ENCODE measurements around the gene EML6. TPM values are rescaled to one million over a fixed set of nuclear protein-coding genes. Genes with fewer than 3 reads are reported as not detected.

Gene EML6
- total and polyA plus RNA-seq, 2 of the 13 experiments (the other 11 are each of a cell fraction or from before 2014, with no cell fraction given), result 17.2 to 32.4 TPM

DNA sequence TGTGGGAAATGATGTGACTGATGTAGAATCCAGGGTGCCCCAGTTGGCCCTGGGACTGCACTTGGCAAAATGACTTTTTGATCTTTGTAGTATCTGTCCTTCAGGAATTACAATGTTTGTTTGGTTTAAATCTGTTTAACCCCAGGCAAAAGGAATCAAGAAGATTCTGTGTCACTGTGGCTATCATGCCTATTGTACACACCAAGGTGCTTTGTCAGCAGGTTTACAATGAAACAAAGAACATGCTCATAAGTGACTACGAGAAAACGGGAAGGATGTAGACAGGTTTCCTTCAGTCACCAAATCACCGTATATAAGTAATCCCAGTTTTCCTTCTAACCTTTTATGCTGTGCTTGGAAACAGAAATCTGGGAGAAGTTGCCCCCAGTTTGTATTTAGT, 217.3 kb downstream of the EML6 start:
- BruUV-seq (replicated peaks), result no TSS peak
- no peaks in the 10 kb centered on the region for H4K20me1 ChIP-seq (ENCODE audit: insufficient read depth, low read length)
- intact Hi-C loops (cut with micrococcal nuclease; ENCODE audit: unreplicated experiment) (no loop called here), in situ Hi-C loops (cut with HindIII; ENCODE audit: extremely low pct_ligation_motif_present, low pct_unique_long_range_greater_than_20kb) (no loop called here)
- TF ChIP-seq MAFK (conservative IDR thresholded peaks at IDR 0.05 in 1 of 2, IDR thresholded peaks at IDR 0.05 in 1 of 2; ENCODE audit: low read length in 2 of 2) (peak; percentile 82 to 85), HOXA3 (CRISPR knock-in tag; IDR thresholded peaks at IDR 0.05) (no peak), MAFF (IDR thresholded peaks at IDR 0.05; ENCODE audit: low read depth, low read length) (peak; percentile 65)
- peaks cover 12% of the 10 kb centered on the region for H3K9me3 ChIP-seq (ENCODE audit: low read length)
- DNase-seq (ENCODE audit: low spot score) (no peak), FAIRE-seq (no peak), ATAC-seq (no peak)
- ChIA-PET CTCF (ENCODE audit: low intra/inter-chr PET ratio, low total read pairs) (no interaction called here), POLR2A (no interaction called here)
- no peak overlapping the region for H2AFZ ChIP-seq (ENCODE audit: low read length)
- no peak overlapping the region for H3K27ac ChIP-seq (ENCODE audit: extremely low read length, insufficient read depth, low read length)
- peaks cover 23% of the 10 kb centered on the region for H3K4me1 ChIP-seq (ENCODE audit: insufficient read depth, low read length)
- no peak overlapping the region for H3K9ac ChIP-seq (ENCODE audit: insufficient read depth, low read depth, low read length)
- H3K79me2 ChIP-seq (ENCODE audit: insufficient read depth, low read length), result no peaks in the 10 kb centered on the region
- WGBS (ENCODE audit: low lambda C conversion rate), result 57% methylated on average over 3 of the region's 3 CpGs
- no peaks in the 10 kb centered on the region for H3K36me3 ChIP-seq (replicated peaks in 1 of 2; ENCODE audit: control insufficient read depth in 1 of 2, insufficient read depth in 2 of 2, low read length in 2 of 2)
- no peak overlapping the region for H3K4me2 ChIP-seq (ENCODE audit: low read depth, low read length)
- H3K27me3 ChIP-seq (ENCODE audit: control insufficient read depth in 1 of 2, insufficient read depth in 2 of 2, low read length in 2 of 2), result no peaks in the 10 kb centered on the region
- no peak overlapping the region for H3K4me3 ChIP-seq (replicated peaks in 1 of 3; ENCODE audit: insufficient read depth in 1 of 3, low read depth in 2 of 3, low read length in 3 of 3)

DNA sequence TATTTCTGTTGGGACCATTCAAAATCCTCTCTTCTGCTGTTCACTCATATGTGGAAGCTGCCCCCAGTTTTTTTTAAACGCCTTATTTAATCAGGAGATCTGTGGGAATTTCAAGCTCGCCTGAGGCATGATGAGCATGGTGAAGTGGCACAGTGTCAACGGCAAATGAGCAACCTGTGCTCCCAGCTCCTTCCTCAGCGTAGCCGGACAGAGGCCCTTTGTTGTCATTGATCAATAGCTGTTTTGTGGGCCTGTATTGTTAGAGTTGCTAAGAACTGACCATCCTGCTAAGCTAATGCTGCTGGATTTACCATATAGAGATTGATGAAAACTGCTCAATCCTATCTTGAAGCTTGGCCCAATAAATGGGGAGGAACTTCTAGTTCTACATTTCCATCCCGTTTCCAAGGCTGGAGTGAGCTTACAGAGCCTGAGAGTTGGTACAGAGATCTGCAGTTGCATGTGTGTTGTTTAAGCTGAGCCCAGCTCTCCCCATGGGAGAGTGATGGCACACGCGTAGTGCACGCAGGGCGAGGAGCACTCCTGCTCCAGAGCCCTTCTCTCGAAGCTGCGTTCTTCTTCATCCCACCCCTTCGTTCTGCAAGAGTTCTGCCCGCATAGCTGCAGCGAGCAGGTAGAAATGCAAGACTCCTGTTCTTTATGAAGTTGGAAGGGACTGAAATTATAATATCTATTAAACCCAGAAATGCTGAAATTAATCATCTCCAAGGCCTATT, 218.0 kb downstream of the EML6 start:
- H3K4me3 ChIP-seq (replicated peaks in 1 of 3; ENCODE audit: insufficient read depth in 1 of 3, low read depth in 2 of 3, low read length in 3 of 3), result no peak overlapping the region
- DNase-seq (ENCODE audit: low spot score), result peak; percentile 54
- H3K27ac ChIP-seq (ENCODE audit: extremely low read length, insufficient read depth, low read length), result no peak overlapping the region
- H3K79me2 ChIP-seq (ENCODE audit: insufficient read depth, low read length), result no peaks in the 10 kb centered on the region
- BruUV-seq (replicated peaks), result no TSS peak
- H3K27me3 ChIP-seq (ENCODE audit: control insufficient read depth in 1 of 2, insufficient read depth in 2 of 2, low read length in 2 of 2), result no peaks in the 10 kb centered on the region
- WGBS (ENCODE audit: low lambda C conversion rate), result 79% methylated on average over 15 of the region's 15 CpGs
- FAIRE-seq, result no peak
- H2AFZ ChIP-seq (ENCODE audit: low read length), result no peak overlapping the region
- ATAC-seq, result peak; percentile 74
- peaks cover 12% of the 10 kb centered on the region for H3K9me3 ChIP-seq (ENCODE audit: low read length)
- CTCF ChIA-PET (ENCODE audit: low intra/inter-chr PET ratio, low total read pairs), result no interaction called here
- peaks cover 29% of the 10 kb centered on the region for H3K4me1 ChIP-seq (ENCODE audit: insufficient read depth, low read length)
- no peaks in the 10 kb centered on the region for H4K20me1 ChIP-seq (ENCODE audit: insufficient read depth, low read length)
- in situ Hi-C loops (cut with HindIII; ENCODE audit: extremely low pct_ligation_motif_present, low pct_unique_long_range_greater_than_20kb) (no loop called here), intact Hi-C loops (cut with micrococcal nuclease; ENCODE audit: unreplicated experiment) (no loop called here)
- H3K4me2 ChIP-seq (ENCODE audit: low read depth, low read length), result no peak overlapping the region
- no peak overlapping the region for H3K9ac ChIP-seq (ENCODE audit: insufficient read depth, low read depth, low read length)
- POLR2A ChIA-PET, result no interaction called here
- no peaks in the 10 kb centered on the region for H3K36me3 ChIP-seq (replicated peaks in 1 of 2; ENCODE audit: control insufficient read depth in 1 of 2, insufficient read depth in 2 of 2, low read length in 2 of 2)
- no peak for TF ChIP-seq ZFP37 (CRISPR knock-in tag; IDR thresholded peaks at IDR 0.05; ENCODE audit: borderline replicate concordance)
- 0 out of 2 replicates have a peak, but pooled peaks have one; percentile 27 for TF ChIP-seq GATAD2A (CRISPR knock-in tag; IDR thresholded peaks at IDR 0.05)
- TF ChIP-seq ZNF430 (CRISPR knock-in tag; IDR thresholded peaks at IDR 0.05), result peak; percentile 31; the same call in 1 of the 2 replicates
- TF ChIP-seq TARDBP (CRISPR knock-in tag; IDR thresholded peaks at IDR 0.05), result 0 out of 2 replicates have a peak, but pooled peaks have one; percentile 21
- TF ChIP-seq ZNF331 (CRISPR knock-in tag; IDR thresholded peaks at IDR 0.05), result 0 out of 2 replicates have a peak, but pooled peaks have one; percentile 27
- TF ChIP-seq SOX6 (IDR thresholded peaks at IDR 0.05), result no peak
- TF ChIP-seq SOX6 (CRISPR knock-in tag; IDR thresholded peaks at IDR 0.05), result peak; percentile 75
- peak; percentile 40; the same call in 1 of the 2 replicates for TF ChIP-seq ZNF292 (CRISPR knock-in tag; IDR thresholded peaks at IDR 0.05; ENCODE audit: borderline replicate concordance, low read depth)
- TF ChIP-seq SOX5 (CRISPR knock-in tag; IDR thresholded peaks at IDR 0.05; ENCODE audit: borderline replicate concordance), result peak; percentile 77; the same call in 1 of the 2 replicates
- no peak for TF ChIP-seq ZNF607 (CRISPR knock-in tag; IDR thresholded peaks at IDR 0.05; ENCODE audit: borderline replicate concordance)
- TF ChIP-seq, protein P1, sequence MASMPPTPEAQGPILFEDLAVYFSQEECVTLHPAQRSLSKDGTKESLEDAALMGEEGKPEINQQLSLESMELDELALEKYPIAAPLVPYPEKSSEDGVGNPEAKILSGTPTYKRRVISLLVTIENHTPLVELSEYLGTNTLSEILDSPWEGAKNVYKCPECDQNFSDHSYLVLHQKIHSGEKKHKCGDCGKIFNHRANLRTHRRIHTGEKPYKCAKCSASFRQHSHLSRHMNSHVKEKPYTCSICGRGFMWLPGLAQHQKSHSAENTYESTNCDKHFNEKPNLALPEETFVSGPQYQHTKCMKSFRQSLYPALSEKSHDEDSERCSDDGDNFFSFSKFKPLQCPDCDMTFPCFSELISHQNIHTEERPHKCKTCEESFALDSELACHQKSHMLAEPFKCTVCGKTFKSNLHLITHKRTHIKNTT (CRISPR knock-in tag; IDR thresholded peaks at IDR 0.05), result no peak
- peak; percentile 33; the same call in 1 of the 2 replicates for TF ChIP-seq EHMT2 (IDR thresholded peaks at IDR 0.05; ENCODE audit: borderline replicate concordance, low read depth, low read length)
- peak; percentile 35 for TF ChIP-seq CCAR2 (optimal IDR thresholded peaks at IDR 0.05; ENCODE audit: low read depth, low read length)
- peak; percentile 55 for TF ChIP-seq HNRNPLL (IDR thresholded peaks at IDR 0.05; ENCODE audit: low read depth, low read length, poor library complexity, severe bottlenecking)
- 0 out of 2 replicates have a peak, but pooled peaks have one; percentile 12 for TF ChIP-seq TBX2 (CRISPR knock-in tag; IDR thresholded peaks at IDR 0.05; ENCODE audit: borderline replicate concordance)
- peak; percentile 34; the same call in 1 of the 2 replicates for TF ChIP-seq SALL1 (CRISPR knock-in tag; IDR thresholded peaks at IDR 0.05)
